ENCODE results near the gene CEP70.

CEP70 gene

DNA sequence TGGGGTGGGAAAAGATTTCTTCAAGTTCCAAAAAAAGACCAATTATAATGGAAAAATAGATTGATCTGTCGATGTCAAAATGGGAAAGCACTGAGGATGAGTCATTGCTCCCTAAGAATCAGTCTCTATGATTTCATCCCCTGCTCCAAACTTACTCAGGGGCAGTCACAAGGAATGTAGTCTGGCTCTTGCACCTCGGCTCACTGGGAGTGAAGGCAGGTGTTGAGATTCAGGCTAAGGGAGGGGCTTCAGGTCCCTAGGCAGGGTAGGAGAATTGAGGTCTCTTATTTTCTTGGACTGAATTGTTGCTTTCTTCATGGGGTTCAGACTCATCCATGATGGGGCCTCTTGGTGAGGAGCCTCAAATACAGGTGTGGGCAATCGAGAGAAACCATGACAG lies 145.4 kb downstream of the CEP70 start:
- FAIRE-seq = no peak
- no peak for TF ChIP-seq POLR2A (IDR thresholded peaks at IDR 0.05; ENCODE audit: low read depth, low read length)
- no peak for DNase-seq (ENCODE audit: insufficient read length, low spot score)

DNA sequence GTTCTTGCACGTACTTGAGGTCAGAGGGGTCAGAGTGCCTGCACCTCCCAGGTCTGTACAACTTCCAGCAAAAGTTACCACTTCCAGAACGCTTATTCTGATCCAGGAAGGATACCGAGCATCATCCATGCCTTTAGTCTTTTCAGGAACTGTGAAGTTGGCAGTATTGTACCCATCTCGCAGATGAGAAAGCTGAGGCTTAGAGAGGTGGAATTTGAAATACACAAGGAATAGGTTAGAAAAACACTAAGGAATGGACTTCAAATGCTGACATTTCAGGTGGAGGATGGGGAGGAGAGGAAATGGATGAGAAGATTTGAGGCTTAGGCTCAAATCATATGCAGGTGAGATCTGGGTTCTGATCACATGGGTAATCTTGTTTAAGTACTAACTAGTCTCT lies 148.4 kb downstream of the CEP70 start:
- DNase-seq (ENCODE audit: insufficient read length, low spot score) (no peak), FAIRE-seq (no peak)
- TF ChIP-seq POLR2A (IDR thresholded peaks at IDR 0.05; ENCODE audit: low read depth, low read length) = no peak

DNA sequence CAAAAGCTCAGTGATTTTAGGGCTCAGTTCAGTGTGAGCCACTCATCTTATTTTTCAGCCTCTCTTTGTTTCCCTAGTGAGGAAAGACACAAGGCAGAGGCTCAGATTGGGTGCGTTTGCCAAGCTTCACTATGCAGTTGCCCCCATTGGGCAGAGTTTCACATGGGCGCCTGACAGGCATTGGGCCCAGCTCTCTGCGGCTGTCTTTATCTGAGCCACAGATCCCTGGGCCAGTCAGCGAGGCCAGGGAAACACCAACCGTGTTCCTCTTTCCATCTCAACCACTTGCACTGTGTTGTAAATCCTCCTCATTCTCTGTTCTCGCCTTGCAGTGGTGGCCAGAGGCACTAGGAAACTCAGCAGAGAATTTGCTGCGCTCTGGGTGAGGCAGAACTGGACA lies 148.8 kb downstream of the CEP70 start:
- DNase-seq (ENCODE audit: insufficient read length, low spot score) (no peak), FAIRE-seq (no peak)
- no peak for TF ChIP-seq POLR2A (IDR thresholded peaks at IDR 0.05; ENCODE audit: low read depth, low read length)

All from H54 (cell line).